Right lobe of liver (tissue), 4 donors: Measurements from ENCODE around the gene CMTM2.

Experiments
- CTCF ChIP-seq, 4 donors: fragments of 200-600 bp in 3 of 4; fragments of 450-650 bp in 1 of 4; IDR thresholded peaks; one replicate each; pipeline versions ENCODE4 v1.5.1 to v1.8.0; 2016 to 2022; ENCODE audit warnings: antibody characterized with exemption in 4 of 4, mild to moderate bottlenecking in 2 of 4
- POLR2A ChIP-seq: fragments of 450-650 bp; IDR thresholded peaks from one replicate; pipeline ENCODE4 v1.6.1; 2017; ENCODE audit warnings: antibody characterized with exemption, mild to moderate bottlenecking
- donor health status: DM: no; HTN: no; CAD: no.
- donor health status: DM: no; HTN: no; CAD: no.
- donor health status: DM: no; HTN: yes; CAD: no.

GRCh38 chr16:66575060-66575459 lies 4.2 kb upstream of the CMTM2 start:
- TF ChIP-seq CTCF (IDR thresholded peaks at IDR 0.05) (no peak), POLR2A (no peak)
